ENCODE measurements around the gene SPAG9.

The SPAG9 gene

DNA sequence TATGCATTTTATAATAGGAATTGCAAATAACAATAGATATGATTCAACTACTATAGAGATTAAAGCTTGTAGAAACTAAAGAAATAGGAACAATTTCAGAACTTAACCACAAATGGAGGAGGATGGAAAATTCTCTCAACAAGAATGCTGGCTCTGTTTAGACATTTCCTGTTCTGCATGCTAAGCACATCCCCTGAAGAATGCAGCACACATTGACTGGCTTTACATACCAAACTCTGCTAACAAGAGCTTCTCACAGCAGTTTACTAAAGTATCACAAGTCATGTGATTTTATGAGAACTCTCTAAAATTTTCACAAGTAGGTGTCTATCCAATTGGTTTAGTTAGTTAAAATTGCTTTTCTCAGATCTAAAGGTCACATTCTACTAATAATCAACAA lies 85.2 kb downstream of the SPAG9 start:
- DNase-seq (ENCODE audit: low spot score): no peak

DNA sequence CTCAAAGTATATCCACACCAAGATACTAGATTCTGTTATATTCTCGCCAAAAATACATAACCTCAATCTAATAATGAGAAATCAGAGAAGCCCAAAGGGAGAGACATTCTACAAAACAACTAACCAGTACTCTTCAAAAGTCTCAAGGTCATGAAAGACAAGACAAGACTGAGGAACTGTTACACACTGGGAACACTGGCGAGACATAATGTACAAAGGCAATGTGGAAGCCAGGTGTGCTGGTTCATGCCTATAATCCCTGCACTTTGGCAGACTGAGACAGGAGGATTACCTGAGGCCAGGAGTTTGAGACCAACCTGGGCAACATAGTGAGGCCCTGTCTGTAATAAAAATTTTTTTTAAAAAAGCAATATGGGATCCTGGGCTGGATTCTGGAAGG lies 85.9 kb downstream of the SPAG9 start:
- DNase-seq (ENCODE audit: low spot score): no peak

DNA sequence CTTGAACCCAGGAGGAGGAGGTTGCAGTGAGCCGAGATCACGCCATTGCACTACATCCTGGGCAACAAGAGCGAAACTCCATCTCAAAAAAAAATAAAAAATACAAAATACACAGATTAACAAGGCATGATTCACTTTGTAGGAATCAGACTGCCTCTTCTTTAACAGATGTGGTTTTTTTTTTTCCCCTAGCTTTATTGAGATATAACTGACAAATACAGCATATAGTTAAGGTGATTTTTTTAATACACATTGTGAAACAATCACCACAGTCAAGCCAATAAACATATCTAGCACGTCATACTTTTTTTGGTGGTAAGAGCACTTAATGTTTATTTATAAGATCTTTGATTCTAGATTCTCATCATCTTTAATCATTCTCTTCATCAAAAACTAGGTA lies 87.8 kb downstream of the SPAG9 start:
- no peak for DNase-seq (ENCODE audit: low spot score)

DNA sequence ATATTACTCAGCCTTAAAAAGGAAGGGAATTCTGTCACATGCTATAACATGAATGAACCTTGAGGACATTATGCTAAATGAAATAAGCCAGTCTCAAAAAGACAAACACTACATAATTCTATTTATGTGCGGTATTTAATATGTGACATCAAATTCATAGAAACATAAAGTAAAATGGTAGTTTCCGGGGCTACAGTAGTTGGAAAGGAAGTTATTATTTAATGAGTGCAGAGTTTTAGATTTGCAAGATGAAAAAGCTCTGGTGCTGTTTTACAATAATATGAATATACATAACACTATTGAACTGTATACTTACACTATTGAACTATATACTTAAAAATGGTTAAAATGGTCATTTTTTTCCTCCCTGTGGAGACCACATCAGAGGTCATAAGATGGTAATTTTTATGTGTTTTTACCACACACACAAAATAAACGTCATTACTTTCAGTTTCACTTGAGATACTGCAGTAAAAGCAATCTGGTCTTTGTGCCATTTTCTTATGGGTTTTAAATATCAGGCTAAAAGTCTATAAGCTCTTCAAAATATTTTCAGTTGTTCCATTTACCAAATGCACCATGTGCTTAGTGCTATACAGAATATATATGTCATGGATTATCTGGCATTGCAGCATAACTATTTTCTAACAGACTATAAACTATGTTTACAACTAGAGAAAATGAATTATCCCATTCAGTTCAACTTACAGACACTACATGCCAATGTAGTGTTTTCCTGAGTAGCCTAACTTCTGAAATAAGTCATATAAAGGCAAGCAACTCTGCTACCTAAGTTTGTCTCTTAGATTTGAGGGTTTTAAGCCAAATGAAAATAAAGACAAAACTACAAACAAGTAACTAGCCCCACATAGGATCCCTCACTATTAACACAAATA lies 90.9 kb downstream of the SPAG9 start:
- peak; percentile 31 for DNase-seq (ENCODE audit: low spot score)

DNA sequence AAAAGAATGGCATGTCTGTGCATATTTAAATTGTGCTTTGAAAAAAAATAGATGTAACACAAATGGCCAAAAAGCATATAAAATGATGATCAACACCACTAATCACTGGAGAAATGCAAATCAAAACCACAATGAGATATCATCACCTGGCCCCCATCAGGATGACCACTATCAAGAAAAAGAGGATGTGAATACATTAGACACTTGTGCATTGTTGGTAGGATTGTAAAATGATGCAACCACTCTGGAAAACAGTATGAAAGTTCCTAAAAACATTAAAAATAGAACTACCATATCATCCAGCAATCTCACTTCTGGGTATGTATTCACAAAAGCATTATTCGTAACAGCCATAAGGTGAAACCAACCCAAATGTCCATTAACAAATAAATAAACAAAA lies 91.5 kb downstream of the SPAG9 start:
- DNase-seq (ENCODE audit: low spot score): no peak

DNA sequence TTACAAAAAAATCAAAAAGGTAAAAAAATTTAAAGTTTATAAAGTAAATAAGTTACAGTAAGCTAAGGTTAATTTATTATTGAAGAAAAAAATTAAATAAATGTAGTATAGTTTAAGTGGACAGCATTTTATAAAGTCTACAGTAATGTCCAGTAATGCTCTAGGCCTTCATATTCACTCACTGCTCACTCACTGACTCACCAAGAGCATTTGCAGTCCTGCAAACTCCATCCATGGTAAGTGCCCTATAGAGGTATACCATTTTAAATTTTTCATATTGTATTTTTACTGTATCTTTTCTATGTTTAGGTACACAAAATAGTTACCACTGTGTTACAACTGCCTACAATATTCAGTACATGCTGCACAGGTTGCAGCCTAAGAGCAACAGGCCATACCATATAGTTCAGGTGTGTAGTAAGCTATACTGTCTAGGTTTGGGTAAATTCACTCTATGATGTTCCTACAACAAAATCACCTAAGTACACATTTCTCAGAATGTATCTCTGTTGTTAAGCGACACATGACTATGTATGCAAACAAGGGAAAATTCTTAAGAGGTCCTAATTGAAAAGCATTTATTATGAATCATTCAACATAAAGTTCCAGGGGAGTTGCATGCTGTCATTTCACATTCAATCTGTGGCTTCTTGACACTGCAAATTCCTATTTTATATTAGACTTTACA lies 92.3 kb downstream of the SPAG9 start:
- DNase-seq (ENCODE audit: low spot score): no peak

DNA sequence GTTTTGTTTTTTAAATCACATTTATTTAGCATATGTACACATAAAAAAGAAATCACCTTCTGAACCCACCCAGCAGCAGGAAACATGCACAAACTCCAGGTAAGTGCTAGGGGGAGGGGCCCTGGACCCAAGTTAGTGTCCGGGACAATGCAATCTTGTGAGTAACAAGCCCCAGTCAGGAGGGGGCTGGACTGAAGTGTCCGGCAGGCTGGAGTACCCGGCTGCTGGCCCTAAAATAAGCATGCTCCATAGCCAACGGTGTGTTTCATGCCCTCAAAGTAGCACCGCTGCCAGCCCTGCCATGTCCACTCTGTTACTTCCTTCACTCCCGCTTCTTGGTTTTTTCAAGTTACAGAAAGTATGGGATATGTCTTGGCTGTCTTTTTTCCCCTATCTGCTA lies 102.1 kb downstream of the SPAG9 start:
- no peak for DNase-seq (ENCODE audit: low spot score)

DNA sequence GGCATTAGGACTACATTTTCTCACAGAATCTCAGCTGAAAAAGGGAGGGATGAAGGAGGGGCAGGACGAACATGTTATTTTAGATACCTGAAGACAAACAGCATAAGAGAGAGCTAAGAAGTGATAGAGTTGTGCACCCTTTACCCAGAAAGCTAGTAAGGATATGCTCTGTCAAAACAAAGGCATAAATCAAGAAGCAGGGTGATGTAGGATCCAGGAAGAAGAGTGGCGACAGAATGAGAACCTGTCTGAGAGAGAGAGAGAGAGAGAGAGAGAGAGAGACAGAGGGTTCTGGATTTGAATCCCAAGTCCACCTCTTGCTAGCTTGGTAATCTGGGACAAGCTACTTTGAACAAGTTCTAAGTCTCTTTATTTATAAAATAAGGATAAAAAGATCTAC lies 103.4 kb downstream of the SPAG9 start:
- no peak for DNase-seq (ENCODE audit: low spot score)

DNA sequence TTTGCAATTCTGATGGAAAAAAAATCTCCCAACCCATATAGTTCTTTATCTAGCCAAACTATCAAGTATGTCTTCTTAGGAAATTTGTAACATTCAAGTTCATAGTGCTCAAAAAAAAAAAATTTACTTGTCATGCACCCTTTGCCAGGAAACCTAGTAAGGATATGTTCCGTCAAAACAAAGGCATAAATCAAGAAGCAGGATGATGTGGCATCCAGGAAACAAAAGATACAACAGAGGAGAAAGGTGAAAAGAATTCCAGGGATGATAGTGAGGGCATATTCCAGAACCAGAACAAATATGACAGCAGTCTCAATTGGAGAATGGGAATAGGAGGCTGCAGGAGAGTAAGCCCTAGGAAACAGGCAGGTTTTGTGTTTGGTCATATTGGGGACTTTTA lies 104.6 kb downstream of the SPAG9 start:
- no peak for DNase-seq (ENCODE audit: low spot score)

DNA sequence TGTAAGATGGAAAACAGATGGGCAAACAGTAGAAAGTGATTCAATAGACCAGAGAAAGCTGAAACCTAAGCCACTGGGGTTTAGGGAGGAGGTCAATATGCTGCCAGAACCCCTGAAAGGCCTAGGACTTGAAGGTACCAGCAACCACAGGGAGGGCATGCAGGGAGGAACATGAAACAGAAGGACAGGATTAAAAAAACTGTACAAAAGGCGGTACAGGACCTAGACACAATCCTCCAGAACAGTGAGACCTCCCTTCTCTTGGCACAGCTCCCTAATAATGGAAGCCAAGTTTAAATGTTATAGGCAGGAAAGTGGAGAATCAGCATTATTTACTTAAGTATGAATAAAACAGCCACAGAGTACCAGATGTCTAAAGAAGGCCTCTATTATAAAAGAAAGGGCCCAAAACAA lies 105.5 kb downstream of the SPAG9 start:
- DNase-seq (ENCODE audit: low spot score): no peak

DNA sequence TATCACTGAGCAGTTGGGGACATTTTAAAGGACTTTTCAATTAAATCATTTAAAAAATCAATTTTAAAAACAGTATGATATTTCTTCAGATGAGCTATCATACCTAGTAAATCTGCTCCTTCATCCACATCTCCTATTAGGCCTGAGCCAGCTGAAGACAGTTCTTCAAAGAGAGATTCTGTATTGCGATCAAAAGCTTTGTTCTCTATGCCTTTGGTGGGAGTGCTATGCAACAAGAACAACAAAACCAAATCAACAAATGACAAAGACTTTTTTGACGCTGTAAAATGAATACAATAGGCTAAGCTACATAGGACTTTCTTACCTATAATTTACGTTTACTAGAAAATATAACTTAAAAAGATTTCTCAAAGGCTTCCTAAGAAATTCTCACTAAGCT lies 106.5 kb downstream of the SPAG9 start:
- no peak for DNase-seq (ENCODE audit: low spot score)

DNA sequence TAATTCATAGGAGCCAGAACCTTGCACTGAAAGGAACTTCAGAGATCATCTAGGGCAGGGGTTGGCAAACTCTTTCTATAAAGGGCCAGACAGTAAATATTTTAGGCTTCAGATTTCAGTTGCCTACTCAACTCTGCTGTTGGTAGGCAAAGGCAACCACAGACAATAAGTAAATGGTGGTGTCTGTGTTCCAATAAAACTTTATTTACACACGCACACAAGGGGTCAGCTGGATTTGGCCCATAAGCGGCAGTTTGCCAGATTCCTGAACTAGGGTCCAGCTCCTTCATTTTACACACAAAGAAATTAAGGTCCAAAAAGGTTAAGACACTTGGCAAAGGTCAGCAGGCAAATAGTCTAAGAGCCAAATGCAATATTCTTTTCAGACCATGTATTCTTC lies 107.3 kb downstream of the SPAG9 start:
- no peak for DNase-seq (ENCODE audit: low spot score)

DNA sequence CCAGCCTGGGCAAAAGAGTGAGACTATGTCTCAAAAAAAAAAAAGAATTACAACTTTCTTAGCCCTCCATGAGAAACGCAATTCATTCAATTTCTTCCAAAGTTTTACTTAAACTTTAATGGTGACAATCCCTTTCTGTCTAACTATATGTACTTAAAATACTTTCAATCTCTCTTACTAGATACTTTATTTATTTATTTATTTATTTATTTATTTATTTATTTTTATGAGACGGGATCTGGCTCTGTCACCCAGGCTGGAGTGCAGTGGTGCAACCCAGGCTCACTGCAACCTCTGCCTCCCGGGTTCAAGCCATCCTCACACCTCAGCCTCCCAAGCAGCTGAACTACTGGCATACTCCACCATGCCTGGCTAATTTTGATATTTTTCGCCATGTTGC lies 108.1 kb downstream of the SPAG9 start:
- DNase-seq (ENCODE audit: low spot score): no peak

DNA sequence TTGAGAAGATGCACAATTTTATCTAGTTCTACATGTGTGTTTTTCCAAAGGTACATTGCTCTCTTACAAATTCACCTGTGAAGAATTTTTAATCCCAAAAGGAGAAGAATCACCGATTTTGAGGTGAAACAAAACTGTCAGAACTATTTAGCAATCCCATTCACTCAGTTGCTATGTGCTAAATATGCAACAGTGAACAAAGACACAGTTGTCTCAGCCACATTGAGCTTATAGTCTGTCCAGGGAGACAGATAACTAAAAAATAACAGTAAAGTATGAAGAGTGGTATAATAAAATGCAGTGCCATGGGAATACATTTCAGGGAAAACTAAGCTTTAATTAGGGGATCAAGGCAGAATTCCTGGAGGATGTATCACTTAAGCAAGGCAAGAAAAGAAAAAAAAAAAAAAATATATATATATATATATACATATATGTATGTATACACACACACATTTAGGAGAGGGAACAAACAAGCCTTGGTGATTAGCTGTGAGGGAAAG lies 110.4 kb downstream of the SPAG9 start:
- no peak for DNase-seq (ENCODE audit: low spot score)

DNA sequence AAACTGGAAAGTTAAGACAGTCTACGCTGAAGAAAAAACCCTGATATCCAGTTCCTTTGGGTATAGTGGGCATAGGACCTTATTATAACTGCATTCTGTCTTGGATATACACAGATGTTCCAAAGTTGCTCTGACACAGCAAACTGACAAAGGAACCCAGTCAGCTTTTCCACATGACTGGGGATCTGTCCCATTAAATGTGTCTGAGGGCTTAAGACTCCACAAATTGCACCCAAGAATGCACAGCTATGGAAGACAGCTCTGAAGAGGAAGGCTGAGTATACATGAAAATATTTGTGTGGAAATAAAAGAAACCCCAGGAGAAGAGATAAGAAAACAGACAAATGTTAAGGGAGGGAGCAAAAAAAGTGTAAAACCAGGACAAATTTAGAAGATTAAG lies 114.1 kb downstream of the SPAG9 start:
- DNase-seq (ENCODE audit: low spot score): no peak

DNA sequence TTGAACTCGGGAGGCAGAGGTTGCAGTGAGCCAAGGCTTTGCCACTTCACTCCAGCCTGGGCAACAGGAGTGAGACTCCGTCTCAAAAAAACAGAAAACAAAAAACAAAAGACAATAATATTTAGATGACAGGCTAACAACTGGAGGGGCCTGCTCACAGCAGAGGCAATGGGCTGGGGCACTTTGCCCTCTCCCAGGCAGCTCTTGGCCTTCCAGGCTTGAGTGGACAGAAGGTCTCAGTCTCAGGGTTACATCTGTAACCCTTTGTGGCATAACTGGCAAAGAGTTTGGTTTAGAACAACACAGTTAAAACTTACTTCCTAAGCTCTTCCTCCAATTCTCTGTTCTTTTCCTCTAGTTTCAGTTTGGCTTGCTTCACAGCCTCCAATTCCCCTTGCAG lies 114.9 kb downstream of the SPAG9 start:
- DNase-seq (ENCODE audit: low spot score): no peak

DNA sequence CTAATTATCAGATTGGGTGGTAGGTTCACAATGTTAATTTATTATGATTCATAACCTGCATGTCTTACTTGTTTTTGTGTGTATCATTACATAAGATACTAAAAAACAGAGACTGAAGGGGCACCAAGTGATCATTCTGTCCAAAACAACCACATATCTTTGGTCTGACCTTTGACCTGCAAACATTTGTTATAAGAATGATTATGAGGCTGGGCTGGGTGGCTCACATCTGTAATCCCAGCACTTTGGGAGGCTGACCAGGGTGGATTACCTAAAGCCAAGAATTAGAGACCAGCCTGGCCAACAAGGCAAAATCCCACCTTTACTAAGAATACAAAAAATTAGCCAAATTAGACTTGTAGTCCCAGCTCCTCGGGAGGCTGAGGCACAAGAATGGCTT lies 116.4 kb downstream of the SPAG9 start:
- no peak for DNase-seq (ENCODE audit: low spot score)

DNA sequence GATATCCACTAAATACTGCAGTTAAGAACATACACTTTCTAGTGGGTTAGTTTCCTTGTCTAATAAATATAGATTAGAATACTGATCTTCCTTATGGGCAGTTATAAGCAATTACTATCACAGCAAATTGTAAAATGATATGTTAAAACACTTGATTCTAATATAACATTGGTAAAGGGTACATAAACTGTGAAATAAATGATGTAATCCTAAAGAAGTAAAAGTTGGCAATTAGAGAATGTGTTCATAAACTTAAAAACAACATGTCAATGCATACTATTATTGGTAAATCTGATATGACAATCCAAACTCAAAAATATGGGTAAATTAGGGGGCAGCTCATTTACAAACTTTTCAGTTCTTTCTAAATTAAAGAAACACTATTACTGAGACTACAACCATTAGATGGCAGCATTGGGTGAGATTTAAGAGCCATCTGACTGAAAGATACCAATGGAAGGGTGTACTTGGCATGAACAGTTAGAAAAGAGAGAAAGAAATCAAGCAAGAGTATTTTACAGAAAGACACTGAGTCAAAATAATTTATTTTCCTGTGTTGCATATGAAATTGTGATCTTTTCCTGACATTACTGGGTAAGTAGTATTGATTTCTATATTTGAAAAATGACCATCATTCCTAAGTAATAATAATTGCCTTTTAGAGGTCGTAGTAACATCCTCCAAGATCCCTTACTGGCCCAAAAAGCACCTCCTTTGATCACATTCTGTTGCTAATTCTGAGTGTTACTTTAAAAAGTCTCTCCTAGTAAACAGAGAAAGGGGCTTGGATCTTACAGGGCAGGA lies 119.6 kb downstream of the SPAG9 start:
- DNase-seq (ENCODE audit: low spot score): peak; percentile 71

DNA sequence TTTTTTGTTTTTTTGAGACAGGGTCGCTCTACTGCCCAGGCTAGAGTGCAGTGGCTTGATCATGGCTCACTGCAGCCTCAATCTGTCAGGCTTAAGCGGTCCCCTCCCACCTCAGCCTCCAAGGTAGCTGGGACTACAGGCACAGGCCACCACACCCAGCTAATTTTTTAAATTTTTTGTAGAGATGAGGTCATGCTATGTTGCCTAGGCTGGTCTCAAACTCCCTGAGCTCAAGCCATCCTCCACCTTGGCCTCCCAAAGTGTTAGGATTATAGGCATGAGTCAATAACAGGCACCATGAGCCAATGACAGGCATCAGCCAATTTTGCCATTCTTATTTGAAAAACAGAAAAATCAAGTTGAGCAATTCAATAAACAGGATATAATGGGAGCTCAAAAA lies 125.0 kb downstream of the SPAG9 start:
- no peak for DNase-seq (ENCODE audit: low spot score)

DNA sequence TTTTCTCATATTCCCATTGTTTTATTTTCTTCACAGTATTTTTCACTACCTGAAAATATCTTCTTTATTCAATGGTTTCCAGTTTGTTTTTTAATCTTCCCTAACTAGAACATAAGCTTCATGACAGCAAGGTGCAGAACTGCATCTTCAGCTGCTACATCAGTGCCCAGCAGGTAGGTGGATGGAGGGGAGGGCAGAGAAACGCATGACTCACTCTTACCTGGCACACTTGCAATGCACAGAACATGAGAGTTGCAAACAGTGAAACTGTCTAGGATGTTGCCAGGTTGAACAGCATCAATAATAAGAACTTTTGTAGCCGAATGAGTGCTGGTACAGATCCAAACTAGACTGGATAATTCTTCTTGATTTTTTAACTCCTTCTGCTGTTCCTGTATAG lies 127.1 kb downstream of the SPAG9 start:
- DNase-seq (ENCODE audit: low spot score): no peak

DNA sequence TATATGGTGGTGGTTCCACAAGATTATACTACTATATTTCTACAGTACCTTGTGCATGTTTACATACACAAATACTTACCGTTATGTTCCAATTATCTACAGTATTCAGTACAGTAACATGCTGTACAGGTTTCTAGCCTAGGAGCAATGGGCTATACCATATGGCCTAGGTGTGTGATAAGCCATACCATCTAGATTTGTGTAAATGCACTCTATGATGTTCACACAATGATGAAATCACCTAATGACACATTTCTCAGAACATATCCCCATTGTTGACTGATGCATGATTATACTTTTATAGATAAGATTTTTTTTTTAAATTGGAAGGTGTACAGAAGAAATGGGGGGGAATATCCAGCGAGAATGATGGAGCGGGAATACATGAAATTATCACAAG lies 131.5 kb downstream of the SPAG9 start:
- no peak for DNase-seq (ENCODE audit: low spot score)

DNA sequence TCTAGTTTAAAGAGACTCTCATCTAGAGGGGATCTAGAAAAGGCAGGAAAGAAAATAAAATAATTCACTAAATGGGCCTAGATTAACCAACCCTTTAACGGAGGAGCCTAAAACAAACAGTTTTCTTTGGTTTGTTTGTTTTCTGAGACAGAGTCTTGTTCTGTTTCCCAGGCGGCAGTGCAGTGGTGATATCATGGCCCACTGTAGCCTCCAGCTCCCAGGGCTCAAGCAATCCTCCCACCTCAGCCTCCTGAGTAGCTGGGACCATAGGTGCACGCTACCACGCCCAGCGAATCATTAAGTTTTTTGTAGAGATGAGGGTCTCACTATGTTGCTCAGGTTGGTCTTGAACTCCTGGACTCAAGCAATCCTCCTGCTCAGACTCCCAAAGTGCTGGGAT lies 132.2 kb downstream of the SPAG9 start:
- no peak for DNase-seq (ENCODE audit: low spot score)
